Caco-2 (cell line): Measurements from ENCODE around the gene SCUBE1. TPM values are rescaled to one million over a fixed set of nuclear protein-coding genes. Genes with fewer than 3 reads are reported as not detected.

Source experiments
- BruUV-seq: library from RNA; stranded (reverse); fragments of 400-500 nt; replicated peaks from 2 replicates; lab custom pipeline; 2021; lab: Mats Ljungman, UMichigan
- CTCF ChIA-PET: fragments of 300-600 bp; sonication (Branson Sonifier 250); formaldehyde crosslinking; loops from one replicate; lab custom pipeline; 2022; ENCODE audit warnings: antibody characterized with exemption; lab: Charles Lee
- POLR2A ChIA-PET: fragments of 300-600 bp; sonication (Branson Sonifier 250); formaldehyde crosslinking; loops from one replicate; lab custom pipeline; 2022; ENCODE audit warnings: antibody characterized with exemption; lab: Charles Lee
- DNase-seq, 2 experiments: peaks; one replicate each; pipeline versions ENCODE4 v3.0.0 to v3.0.0-alpha.2; 2020 to 2022
- H3K27me3 ChIP-seq: replicated peaks from 2 replicates; pipeline ENCODE4 v1.6.0; 2011; ENCODE audit warnings: low read length; ENCODE audit not compliant: control insufficient read depth, insufficient read depth
- H3K36me3 ChIP-seq: 2 replicates; pipeline ENCODE4 v1.5.1; 2011; ENCODE audit warnings: low read length; ENCODE audit not compliant: control insufficient read depth, insufficient read depth
- H3K4me1 ChIP-seq: fragments of 250-450 bp; sonication (Bioruptor Pico); 2 replicates; pipeline ENCODE4 v1.5.1; 2020; ENCODE audit warnings: mild to moderate bottlenecking
- H3K4me3 ChIP-seq: 2 replicates; pipeline ENCODE4 v1.5.1; 2011; ENCODE audit warnings: low read depth, mild to moderate bottlenecking, control low read depth, low read length
- H3K9me3 ChIP-seq: fragments of 250-450 bp; sonication (Bioruptor Pico); 2 replicates; pipeline ENCODE4 v1.5.1; 2020; ENCODE audit warnings: mild to moderate bottlenecking, moderate library complexity
- H3K27ac Mint-ChIP-seq: one replicate; pipeline ENCODE4 v1.8.0; 2022; ENCODE audit warnings: mixed read lengths; ENCODE audit not compliant: unreplicated experiment
- H3K27me3 Mint-ChIP-seq: one replicate; pipeline ENCODE4 v1.8.0; 2022; ENCODE audit warnings: mixed read lengths; ENCODE audit not compliant: insufficient read depth, unreplicated experiment
- H3K36me3 Mint-ChIP-seq: one replicate; pipeline ENCODE4 v1.8.0; 2022; ENCODE audit warnings: mild to moderate bottlenecking, mixed read lengths; ENCODE audit not compliant: insufficient read depth, unreplicated experiment
- H3K4me1 Mint-ChIP-seq: one replicate; pipeline ENCODE4 v1.8.0; 2022; ENCODE audit warnings: low read depth, mixed read lengths; ENCODE audit not compliant: unreplicated experiment
- H3K4me3 Mint-ChIP-seq: one replicate; pipeline ENCODE4 v1.8.0; 2022; ENCODE audit warnings: mild to moderate bottlenecking, moderate library complexity, mixed read lengths; ENCODE audit not compliant: unreplicated experiment
- H3K9me3 Mint-ChIP-seq: one replicate; pipeline ENCODE4 v1.8.0; 2022; ENCODE audit warnings: mixed read lengths; ENCODE audit not compliant: unreplicated experiment
- intact Hi-C: fragments of 100-400 bp; cut with micrococcal nuclease; formaldehyde crosslinking; loops from one replicate; pipeline ENCODE4 v1.10.0; 2022; ENCODE audit not compliant: unreplicated experiment
- total RNA-seq: library from RNA; stranded (reverse); gene quantifications from 2 replicates; pipeline ENCODE4 v1.2.3, GENCODE V29; 2022
- TF ChIP-seq, protein P1 (sequence below), 2 experiments: fragments of 200-600 bp in 1 of 2; IDR thresholded peaks; 1 replicate in 1 of 2; 2 replicates in 1 of 2; pipeline versions ENCODE4 v1.5.1 to v1.8.0; 2011 to 2022; ENCODE audit warnings: antibody characterized with exemption in 1 of 2, control low read depth in 1 of 2, inconsistent platforms in 1 of 2, low read depth in 1 of 2, low read length in 1 of 2, mild to moderate bottlenecking in 1 of 2, moderate library complexity in 1 of 2; ENCODE audit not compliant: insufficient read depth in 1 of 2, severe bottlenecking in 1 of 2, unreplicated experiment in 1 of 2

SCUBE1 gene
- total RNA-seq, 1 experiment from 2014 or later, result not detected

DNA sequence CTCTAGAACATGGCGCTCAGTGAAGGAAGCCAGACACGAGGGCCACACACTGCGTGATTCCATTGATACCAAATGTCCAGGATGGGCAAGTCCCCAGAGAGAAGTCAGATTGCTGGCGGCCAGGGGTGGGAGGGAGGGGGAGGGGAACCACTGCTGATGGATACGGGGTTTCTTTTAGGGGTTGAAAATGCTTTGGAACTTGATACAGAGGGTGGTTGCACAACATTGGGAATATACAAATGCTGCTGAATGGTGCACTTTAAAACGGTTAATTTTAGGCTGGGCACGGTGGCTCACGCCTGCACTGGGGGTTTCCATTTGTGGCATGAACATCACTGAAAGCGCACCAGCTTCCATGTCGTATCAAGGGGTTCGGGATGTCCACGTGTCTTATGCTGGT, 186.8 kb downstream of the SCUBE1 start:
- no peaks in the 10 kb centered on the region for H3K36me3 Mint-ChIP-seq
- CTCF ChIA-PET, result no interaction called here
- H3K4me3 Mint-ChIP-seq, result no peak overlapping the region
- DNase-seq, result no peak
- Histone ChIP-seq H3K4me1 (peaks cover 6% of the 10 kb centered on the region; the same call in 1 of the 2 replicates), H3K27me3 (no peaks in the 10 kb centered on the region), H3K9me3 (no peaks in the 10 kb centered on the region), H3K36me3 (no peaks in the 10 kb centered on the region), H3K4me3 (no peak overlapping the region)
- POLR2A ChIA-PET, result no interaction called here
- H3K27me3 Mint-ChIP-seq, result no peaks in the 10 kb centered on the region
- H3K4me1 Mint-ChIP-seq, result peaks cover 7% of the 10 kb centered on the region
- TF ChIP-seq, protein P1, sequence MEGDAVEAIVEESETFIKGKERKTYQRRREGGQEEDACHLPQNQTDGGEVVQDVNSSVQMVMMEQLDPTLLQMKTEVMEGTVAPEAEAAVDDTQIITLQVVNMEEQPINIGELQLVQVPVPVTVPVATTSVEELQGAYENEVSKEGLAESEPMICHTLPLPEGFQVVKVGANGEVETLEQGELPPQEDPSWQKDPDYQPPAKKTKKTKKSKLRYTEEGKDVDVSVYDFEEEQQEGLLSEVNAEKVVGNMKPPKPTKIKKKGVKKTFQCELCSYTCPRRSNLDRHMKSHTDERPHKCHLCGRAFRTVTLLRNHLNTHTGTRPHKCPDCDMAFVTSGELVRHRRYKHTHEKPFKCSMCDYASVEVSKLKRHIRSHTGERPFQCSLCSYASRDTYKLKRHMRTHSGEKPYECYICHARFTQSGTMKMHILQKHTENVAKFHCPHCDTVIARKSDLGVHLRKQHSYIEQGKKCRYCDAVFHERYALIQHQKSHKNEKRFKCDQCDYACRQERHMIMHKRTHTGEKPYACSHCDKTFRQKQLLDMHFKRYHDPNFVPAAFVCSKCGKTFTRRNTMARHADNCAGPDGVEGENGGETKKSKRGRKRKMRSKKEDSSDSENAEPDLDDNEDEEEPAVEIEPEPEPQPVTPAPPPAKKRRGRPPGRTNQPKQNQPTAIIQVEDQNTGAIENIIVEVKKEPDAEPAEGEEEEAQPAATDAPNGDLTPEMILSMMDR (IDR thresholded peaks at IDR 0.05; ENCODE audit: insufficient read depth in 1 of 2, low read depth in 1 of 2, low read length in 1 of 2, severe bottlenecking in 1 of 2, unreplicated experiment in 1 of 2), result no peak
- intact Hi-C loops, result no loop called here
- no peaks in the 10 kb centered on the region for H3K9me3 Mint-ChIP-seq
- no TSS peak for BruUV-seq
- no peak overlapping the region for H3K27ac Mint-ChIP-seq

DNA sequence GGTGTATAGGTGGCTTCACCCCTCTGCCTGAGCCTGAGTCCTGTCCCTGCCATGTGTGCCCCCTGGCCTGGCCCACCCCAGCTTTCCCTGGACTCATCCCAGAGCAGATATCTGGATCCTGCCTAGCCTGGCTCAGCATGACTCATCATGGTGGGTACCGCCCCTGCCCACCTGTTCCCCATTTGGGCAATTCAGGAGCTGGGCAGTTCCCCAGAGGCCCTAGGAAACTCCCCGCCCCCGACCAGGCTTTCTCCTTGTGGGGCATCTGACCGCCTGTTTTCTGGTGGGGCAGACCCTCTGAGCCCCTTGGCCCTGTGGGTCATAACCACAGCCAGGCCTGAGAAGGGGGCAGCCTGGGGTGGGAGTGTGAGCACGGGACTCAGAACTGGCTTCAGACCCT, 187.4 kb downstream of the SCUBE1 start:
- Mint-ChIP-seq H3K27ac (no peak overlapping the region), H3K9me3 (no peaks in the 10 kb centered on the region), H3K27me3 (no peaks in the 10 kb centered on the region), H3K4me1 (peaks cover 7% of the 10 kb centered on the region), H3K36me3 (no peaks in the 10 kb centered on the region), H3K4me3 (no peak overlapping the region)
- intact Hi-C loops, result no loop called here
- TF ChIP-seq, protein P1 (IDR thresholded peaks at IDR 0.05; ENCODE audit: insufficient read depth in 1 of 2, low read depth in 1 of 2, low read length in 1 of 2, severe bottlenecking in 1 of 2, unreplicated experiment in 1 of 2), result no peak
- no peaks in the 10 kb centered on the region for H3K27me3 ChIP-seq
- H3K4me3 ChIP-seq, result no peak overlapping the region
- H3K9me3 ChIP-seq, result no peaks in the 10 kb centered on the region
- CTCF ChIA-PET, result no interaction called here
- POLR2A ChIA-PET, result no interaction called here
- DNase-seq, result no peak
- no peaks in the 10 kb centered on the region for H3K36me3 ChIP-seq
- peaks cover 6% of the 10 kb centered on the region; the same call in 1 of the 2 replicates for H3K4me1 ChIP-seq
- BruUV-seq, result no TSS peak

DNA sequence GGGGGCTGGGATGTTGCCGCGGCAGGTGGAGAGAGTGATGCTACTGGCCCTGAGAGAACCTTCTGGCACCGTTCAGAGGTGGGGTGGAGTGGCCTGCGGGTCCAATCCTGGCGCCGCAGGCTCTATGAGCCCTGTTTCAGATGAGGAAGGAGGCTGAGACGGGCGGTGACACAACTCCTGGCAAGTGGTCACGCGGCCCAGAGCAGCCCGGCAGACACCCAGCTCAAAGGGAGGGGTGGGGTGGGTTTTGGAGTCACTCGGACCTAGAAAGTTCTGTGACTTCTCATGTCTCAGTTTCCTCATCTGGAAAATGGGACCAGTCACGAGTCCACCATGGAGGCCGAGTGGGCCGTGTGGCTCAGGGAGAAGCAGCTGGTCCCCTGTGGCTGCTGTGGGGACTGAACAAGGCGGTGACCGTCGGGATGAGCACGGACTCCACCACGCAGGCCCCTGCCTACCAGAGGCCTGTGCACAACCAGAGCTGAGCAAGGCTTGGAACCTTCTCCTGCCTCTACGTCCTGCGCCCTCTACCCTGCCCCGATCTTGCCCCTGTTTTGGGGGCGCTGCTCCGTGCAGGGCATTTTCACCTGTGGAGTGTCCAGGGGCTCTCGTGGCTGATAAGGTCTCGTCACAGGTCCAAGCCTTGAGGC, 188.2 kb downstream of the SCUBE1 start:
- Mint-ChIP-seq H3K27me3 (no peaks in the 10 kb centered on the region), H3K27ac (no peak overlapping the region), H3K9me3 (no peaks in the 10 kb centered on the region), H3K4me1 (peaks cover 7% of the 10 kb centered on the region), H3K36me3 (no peaks in the 10 kb centered on the region), H3K4me3 (no peak overlapping the region)
- no TSS peak for BruUV-seq
- Histone ChIP-seq H3K4me3 (no peak overlapping the region), H3K27me3 (no peaks in the 10 kb centered on the region), H3K4me1 (peaks cover 6% of the 10 kb centered on the region; the same call in 1 of the 2 replicates), H3K36me3 (no peaks in the 10 kb centered on the region), H3K9me3 (no peaks in the 10 kb centered on the region)
- TF ChIP-seq, protein P1 (IDR thresholded peaks at IDR 0.05; ENCODE audit: insufficient read depth in 1 of 2, low read depth in 1 of 2, low read length in 1 of 2, severe bottlenecking in 1 of 2, unreplicated experiment in 1 of 2), result no peak
- intact Hi-C loops, result no loop called here
- ChIA-PET POLR2A (no interaction called here), CTCF (no interaction called here)
- no peak for DNase-seq
